Left forelimb (tissue), 1 donor: ENCODE data around the gene ELF4.
A peak's percentile ranks its signal among the peaks of the same experiment; 100 is the strongest.

Experiments used
- DNase-seq: peaks from one replicate; pipeline ENCODE4 v3.0.0-alpha.2; 2018; ENCODE audit warnings: low spot score

The ELF4 gene

DNA sequence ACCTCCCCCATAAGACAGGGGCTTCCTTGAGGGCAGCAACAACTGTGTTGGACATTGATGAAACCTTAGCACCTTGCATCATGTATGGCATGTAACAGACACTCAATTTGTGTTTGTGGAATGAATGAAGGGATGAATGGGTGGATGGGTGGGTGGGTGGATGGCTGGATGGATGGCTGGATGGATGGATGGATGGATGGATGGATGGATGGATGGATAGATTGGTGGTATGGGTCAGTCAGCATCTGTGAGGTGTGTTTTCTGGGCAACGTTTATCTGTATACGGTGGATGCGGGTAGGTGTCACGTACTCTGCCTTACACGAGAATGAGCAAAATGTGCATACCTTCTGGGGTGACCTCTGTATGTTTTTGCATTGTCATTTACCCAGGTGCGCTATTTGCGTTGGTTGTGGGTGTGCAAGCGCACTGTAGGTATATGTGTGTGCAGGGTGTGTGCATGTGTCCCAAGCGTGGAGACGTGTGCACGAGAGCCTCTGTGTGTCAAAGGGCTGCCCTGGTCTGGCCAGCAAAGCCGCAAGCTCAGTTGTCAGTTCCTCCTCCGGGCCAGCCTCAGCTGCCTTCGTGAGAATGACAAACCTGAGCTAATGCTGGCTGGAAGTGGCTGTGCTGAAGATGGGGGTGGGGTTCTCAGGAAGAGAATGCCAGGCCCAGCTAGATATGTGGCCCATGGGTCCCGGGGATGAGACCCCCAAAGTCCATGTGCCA, 26.5 kb downstream of the ELF4 start:
- DNase-seq = no peak

DNA sequence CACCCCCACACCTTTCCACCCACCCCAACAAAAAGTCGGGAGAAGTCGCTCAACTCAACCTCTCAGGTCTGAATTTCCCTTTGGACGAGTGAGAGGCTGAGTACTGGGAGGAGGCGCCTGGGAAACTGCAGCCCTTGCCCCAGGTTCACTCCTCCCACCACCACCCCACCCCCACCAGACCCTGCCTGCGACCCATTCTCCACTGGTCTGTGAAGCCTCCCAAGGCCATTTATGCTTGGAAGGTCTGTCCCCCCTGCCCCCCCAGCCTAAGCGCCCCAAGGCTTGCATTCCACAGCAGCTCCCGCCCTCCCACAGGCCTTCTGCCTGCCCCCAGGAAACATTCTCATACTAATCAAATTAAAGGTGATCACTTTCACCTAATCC, 27.2 kb downstream of the ELF4 start:
- DNase-seq = no peak

DNA sequence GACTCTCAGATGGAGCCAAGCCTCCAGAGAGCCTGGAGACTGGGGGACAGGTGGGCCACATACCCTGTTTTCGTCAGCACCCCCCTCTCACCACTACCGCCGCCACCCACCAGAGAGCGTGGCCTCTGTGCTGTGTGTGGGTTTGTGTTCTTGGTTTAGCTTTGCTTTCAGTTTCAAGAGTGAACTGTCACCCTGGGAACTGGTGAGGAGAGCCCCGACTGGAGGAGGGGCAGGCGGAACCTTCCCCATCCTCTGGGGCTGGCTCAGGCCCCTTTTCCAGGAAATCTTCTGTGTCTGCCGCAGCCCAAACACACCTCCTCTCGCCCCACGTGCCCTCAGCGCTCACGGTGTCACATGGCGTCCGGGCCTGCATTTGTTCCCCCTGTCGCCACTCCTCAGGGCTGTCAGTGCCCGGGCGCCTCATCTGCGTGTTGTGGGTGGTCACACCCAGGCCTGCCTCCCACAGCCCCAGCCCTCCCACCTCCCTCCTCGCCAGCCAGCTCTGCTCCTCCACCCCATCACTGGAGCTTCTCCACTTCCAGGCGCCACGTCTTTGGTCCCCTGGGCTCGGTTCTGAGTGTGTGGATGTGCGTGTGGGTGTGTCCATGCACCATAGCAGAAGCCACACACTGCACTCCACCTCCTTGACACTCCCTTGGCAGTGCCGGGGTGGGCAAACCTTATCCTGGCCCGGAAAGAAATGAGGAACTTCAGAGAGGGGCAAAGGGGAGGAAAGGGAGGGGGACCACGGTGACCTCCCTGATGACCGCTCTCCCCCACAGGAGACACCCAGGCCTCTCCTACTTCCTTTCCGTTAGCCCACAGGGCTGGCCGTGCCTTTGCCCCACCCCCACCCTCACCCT, 27.8 kb downstream of the ELF4 start:
- no peak for DNase-seq

DNA sequence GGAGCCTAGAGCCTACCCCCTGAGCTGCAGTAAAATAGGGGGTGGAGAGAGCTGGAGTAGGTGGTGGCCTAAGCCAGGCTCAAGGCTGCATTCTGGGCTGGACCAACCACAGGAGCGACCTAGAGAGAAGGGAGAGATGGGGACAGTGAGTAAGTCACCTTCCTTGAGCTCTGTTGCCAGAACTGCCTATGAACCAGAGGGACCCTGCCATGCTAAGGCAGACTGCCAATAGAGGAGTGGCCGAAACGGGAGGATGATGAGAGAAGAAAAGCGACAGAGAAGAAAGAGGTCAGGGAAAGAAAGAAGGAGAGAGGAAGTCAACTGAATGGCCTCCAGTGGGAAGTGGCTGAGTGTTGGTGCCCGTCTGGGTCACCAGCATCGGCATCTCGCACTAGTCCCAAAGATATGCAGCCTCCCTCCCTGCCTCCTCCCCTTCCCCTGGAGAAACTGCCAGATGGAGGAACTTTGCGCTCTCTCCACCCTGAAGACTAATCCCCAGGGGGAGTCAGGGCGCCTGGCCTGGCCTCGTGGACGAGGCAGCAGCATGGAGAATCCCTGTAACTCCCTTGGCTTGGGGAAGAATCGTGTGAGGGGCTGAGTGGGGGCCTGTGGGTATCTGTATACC, 28.8 kb downstream of the ELF4 start:
- DNase-seq = no peak

DNA sequence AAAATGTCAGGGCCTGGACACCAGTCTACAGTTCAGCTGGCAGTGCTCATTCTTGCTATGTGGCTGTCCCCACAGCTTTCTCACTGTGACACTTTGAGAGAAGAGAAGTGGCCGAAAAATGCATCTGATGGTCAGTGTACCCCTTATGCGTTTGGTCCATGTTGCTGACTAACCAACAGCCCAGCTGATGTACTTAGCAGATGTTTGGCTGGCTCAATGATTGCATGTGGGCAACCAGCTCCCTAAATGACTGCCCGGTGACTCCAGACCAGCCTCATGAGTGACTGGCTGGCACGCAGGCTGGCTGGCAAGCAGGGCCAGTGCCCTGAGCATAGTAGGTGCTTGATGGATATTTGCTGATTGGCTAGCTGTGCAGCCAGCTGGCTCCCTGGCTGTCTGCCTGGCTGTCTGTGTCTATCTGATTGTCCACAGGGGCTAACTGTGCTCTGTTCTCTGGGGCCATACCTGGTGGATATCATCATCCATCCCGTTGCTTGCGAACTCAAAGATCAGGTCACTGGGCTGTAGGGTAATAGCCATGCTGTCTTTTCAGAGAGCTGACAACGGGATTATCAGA, 29.4 kb downstream of the ELF4 start:
- DNase-seq = no peak

DNA sequence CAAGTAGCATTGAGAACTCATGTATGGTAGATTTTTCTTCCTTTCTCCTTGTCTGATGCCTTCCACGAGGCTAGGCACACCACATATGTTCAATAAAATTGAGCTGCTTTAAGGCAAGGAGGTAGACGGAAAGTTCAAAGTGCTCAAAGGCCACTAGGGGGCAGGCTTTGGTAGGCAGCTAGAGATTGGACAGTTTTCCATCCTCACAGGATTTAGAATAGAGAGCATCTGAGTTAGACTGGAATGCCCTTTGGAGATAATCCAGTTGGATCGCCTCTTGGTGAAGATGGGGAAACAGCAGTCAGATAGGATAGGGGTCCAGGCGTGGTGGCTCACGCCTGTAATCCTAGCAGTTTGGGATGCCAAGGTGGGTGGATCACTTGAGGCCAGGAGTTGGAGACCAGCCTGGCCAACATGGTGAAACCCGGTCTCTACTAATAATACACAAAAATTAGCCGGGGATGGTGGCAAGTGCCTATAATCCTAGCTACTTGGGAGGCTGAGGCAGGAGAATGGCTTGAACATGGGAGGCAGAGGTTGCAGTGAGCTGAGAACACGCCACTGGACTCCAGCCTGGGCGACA, 30.4 kb downstream of the ELF4 start:
- no peak for DNase-seq

DNA sequence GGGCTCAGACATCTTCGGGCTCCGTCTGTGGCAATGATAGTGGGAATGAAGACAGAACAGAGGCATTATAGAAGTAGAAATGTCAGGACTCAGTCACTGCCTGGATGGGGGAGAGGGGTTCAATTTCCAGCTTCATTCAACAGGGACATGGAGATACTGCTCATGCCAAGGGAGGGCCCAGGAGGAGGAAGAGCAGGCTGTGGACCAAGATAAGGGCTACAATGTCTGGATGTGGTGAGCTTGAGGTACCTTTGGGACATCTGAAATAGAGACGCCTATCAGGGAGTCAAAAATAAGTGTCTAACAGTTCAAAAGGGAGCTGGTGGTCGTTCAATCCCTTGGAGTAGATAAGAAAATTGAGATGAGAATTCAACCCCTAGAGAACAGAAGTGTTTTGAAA, 34.5 kb downstream of the ELF4 start:
- no peak for DNase-seq

DNA sequence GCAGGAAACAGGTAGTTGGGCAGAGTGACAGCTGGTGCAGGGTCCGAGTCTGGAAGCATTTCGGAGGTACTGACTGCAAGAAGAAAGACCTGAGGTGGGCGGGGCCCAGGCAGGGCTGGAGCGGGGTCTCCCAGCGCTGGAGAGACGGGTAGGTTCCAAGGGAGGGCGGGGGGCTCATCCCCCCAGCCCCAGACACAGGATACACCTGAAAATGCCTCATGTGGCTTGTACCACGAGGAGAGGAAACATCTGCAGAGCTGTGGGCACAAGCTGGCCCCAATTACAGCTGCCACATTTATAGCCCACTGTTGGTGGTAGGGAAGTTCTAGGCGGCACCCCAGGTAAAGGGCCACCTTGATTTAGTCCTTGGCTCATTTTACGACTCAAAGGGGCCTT, 38.0 kb downstream of the ELF4 start:
- no peak for DNase-seq

DNA sequence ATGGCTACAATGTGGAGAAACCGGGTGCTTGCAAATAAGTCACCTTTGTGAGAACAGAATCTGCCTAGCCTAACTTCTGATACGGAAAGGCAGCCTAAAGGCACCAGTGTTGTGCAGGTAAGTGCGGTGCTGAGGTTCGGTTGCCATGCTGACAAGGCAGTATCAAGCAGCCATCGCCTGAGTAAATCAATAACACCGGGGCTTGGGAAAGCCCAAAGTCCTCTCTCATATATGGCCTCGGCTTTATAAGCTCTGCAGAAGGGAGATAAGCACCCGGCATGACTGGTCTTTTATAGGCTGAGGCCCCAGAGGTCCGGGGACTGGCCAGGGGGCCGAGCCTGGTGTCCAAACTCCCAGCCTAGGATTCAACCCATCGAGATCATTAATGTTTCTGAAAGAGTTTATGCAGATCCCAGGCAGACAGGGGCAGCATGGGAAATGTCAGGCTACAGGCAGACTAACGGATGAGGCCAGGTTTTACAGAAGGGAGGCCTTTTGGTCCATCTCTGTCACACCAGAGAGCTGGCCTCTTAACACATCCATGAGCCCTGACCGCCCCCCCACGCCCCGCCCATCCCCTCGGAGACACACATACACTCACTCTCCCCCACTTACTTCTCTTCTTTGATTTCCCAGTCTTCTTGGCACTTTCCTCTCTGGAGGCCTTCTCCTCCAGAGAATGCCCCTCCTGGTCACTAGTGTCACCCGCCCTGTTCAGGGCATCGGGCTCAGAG, 38.5 kb downstream of the ELF4 start:
- no peak for DNase-seq

DNA sequence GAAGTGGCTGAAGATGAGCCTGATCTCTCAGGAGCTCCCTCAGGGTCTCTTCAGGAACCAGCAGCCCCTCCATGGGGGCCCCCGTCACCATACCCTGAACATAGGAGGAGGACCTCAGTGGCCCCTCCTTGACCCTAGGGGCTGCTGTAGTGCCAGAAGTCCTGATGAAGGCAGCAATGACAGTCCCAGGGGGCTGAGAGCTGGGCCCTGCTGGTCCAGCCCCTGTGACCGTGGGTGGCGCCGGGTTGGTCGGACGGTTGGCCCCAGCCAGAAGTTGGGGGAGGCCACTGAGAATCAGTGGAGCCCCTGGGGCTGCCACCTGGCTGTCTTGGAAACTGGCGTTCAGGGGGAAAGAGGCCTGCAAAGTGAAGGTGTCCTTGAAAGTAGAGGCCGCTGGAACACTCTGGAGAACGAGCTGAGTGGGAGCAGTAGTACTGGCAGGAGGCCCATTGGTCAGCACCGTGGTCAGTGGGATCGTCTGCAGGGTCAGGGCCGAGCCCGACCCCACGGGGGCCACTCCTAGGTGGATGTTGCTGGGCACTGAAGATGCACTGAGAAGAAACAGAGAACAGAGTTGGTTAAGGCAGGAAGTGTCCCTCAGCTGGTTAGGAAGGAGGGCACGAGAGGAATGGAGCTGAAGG, 43.2 kb downstream of the ELF4 start:
- no peak for DNase-seq

DNA sequence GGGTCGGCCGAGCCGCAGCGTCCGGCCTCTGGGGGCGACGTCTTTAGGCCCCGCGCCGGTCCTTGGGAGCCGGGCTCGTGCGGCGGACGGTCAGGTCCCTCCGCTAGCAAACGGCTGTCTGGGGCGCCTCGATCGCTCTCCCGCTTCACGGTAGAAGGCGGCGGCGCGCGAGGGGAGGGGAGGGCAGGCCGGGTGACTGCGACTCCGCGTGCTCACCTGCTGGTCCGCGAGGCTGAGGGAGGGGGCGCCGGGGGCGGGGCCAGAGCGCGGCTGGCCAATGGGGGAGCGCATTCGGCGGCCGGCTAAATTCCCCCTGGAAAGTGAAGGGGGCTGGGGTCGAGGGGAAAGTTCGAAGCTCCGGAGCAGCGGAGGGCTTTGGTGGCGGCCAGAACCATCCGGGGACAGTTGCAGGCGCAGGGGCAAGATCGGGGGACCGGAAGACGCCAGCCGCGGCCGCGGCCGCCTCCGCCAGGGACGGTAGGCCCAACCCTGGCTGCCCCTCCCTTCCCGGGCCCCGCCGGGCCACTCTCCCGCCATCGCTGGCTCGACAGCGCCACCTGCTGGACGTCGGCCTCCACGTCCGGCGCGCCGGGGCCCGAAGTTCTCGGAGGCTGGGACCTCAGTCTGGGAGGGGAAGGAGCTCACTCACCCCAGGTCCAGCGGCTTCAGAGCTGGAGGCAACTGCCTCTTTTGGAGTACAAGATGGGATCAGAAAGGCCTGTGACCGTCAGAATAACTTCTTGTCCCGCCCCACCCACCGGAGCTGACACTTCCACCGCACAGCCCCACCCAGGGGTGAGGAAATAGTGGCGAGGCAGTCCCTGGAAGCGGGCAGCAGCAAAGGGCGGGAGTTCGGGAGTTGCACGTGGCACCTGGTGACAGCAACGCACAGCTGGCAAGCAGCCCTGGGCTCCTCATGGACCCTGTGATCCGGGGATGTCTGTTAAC, 49.9 kb downstream of the ELF4 start:
- peak; percentile 89 for DNase-seq

DNA sequence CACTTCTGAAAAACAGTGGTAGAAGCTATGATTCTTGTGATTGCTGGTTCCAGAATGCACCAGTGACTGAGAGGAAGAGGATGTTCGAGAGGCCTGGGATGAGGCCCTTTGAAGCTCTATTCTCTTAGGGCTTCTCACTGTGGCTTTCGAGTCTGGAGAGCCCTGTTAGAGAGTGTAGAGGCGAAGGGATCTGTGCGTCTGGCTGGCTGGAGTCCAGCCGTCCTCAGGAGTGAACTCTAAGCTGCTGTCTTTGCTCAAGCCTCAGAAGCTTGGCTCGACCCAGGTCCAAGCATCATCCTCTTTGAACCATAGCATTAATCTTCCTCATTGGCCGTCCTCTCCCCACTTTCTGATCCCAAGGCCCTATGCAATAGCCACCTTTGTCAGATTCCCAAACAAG, 51.6 kb downstream of the ELF4 start:
- no peak for DNase-seq

DNA sequence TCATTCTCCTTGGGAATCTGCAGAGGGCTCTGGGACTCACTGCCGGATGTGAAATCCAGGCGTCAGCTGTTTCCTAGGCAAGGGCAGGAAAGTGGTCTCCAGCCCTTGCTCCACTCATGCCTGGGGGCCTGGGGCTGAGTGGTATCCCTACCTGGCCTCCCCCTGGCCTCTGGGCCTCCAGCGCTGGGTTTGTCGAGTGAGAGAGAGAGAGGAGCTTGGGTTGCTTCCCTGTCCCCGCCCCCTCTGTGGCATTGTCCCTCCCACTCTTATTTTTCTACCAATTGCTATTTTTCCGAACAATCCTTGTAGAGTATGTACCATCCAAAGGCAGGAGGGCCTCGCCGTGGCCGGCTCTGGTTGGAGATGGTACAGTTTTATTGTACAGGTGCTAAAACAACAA, 53.1 kb downstream of the ELF4 start:
- no peak for DNase-seq

DNA sequence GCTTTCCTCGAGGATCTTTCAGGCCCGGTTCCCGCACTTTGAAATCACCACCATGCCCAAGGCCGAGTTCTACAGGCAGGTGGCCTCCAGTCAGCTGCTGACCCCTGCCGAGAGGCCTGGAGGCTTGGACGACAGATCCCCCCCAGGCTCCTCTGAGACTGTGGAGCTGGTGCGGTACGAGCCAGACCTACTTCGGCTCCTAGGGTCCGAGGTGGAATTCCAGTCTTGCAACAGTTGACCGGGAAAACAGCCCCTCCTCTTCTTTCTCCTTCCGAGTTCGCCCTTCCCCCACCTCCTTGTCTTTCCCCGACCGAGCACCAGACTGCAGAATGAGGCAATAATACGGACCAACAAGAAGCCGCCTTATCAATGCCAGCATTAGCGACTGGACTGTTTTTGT, 54.4 kb downstream of the ELF4 start:
- DNase-seq = no peak

DNA sequence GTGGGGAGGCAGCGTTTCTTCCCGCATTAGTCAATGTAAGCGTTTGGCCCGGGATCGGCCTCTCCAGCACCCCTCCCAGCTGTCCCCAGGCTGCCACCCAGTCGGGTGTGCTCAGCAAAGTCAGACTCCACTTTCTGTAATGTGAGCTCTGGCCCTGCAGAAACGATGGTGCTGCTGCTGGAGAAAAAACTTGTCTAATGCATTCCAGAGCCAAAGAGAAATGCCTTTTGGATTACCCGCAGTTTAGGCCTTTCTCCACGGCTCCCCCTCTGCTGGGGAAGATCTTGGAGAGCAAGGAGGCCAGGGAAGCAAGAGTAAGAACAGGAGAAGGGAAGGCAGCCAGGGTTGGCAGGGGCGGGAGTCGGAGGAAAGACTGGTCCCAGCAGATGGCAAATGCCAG, 55.2 kb downstream of the ELF4 start:
- DNase-seq = no peak

DNA sequence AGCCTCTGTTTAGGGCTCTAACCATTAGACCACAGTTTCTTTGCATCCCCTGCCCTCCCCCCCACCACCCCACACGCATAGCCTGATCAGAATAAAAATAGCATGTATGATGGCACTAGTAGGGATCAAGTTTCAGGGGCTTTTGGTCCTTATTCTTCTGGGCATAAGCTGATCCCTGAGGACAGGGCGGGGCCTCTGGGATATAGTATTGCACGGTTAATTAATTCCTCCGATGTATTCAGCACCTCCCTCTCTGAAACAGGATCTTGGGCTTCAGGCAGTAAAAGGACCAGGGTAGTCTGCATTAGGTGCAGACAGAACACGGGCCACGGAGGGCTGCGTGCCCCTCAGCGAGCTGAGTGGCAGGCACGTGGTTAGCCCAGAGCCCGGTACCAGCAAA, 57.1 kb downstream of the ELF4 start:
- no peak for DNase-seq

DNA sequence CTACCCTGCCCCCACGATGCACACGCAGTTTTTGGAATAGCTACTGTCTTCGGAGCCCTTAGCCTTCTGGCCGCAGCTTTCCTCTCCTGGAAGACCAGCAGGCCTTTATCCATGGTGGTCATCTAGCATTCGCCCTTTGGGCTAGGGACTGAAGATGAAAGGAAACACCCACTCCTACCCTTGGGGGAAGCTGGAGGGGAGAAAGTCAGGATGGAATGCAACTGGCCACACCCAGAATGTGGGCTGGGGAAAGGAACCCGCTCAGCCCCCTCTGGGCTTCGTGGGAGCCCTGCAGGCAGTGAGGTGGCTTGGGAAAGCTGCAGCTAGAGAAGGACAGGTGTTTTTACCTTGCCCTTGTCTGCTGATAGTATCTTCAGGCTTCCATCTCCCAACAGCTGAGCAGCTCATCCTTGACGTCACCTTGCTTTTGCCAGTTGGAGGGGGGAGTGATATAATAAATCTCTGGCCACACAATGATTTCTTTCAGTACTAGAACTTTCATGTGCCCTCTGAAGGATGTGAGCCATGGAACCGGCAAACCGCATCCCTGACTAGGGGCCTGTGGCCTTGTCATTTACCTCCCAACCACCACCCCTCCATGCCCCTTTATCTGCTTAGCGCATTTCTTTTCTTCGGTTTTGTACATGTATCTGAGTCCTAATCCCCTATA, 59.0 kb downstream of the ELF4 start:
- DNase-seq = no peak

DNA sequence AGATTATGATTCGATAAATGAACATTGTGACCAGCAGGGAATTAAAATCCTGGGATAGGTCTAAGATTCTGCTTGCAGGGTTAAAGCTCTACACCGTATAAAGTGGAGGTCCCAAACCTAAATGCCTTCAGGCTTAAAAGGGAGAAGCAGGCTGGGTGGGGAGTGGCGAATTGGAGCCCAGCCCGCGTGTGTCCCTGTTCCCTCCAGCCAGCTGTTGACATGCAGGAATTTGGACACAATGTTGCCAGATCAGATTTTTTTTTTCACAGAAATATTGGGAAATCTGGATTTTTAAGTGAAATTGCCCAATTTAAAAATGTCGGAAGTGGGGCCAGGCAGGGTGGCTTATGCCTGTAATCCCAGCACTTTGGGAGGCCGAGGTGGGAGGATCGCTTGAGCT, 60.5 kb downstream of the ELF4 start:
- no peak for DNase-seq

DNA sequence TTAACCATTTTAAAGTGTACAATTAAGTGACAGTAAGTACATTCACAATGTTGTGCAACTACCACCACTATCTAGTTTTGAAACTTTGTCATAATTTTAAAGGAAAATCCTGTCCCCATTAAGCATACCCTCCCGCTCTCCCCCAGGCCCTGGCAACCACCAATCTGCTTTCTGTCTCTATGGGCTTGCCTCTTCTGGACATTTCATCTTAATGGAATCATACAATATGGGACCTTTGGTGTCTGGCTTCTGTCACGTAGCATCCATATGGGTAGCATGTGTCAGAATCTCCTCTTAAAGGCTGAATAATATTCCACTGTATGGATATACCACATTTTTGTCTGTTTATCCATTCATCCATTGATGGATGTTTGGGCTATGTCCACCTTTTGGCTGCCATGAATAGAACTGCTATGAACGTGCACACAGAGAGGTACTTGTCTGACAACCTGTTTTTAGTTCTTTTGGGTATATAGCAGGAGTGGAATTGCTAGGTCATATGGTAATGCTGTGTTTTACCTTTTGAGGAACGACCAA, 61.5 kb downstream of the ELF4 start:
- no peak for DNase-seq
